Kidney tubule cell (primary cell): ENCODE data around the gene TRPC6.

Experiments
- DNase-seq: peaks from one replicate; pipeline ENCODE4 v3.0.0-alpha.2; 2018; ENCODE audit warnings: low spot score

TRPC6 gene

GRCh38 chr11:101583251-101584128, at the start of gene TRPC6:
Gene TRPC6, minus strand, starts transcription at chr11:101584007. Its CDS starts 504 bp downstream, at chr11:101583503.
- DNase-seq, result peak; percentile 6

- no peak for DNase-seq
Measured at GRCh38 chr11:101620026-101620425, 36.2 kb upstream of the TRPC6 start.

- peak; percentile 92 for DNase-seq
Measured at GRCh38 chr11:101618709-101619108, 34.9 kb upstream of the TRPC6 start.

- DNase-seq, result peak; percentile 88
Measured at GRCh38 chr11:101617735-101618332, 34.0 kb upstream of the TRPC6 start.

GRCh38 chr11:101612481-101612880, 28.7 kb upstream of the TRPC6 start:
- DNase-seq, result no peak

- no peak for DNase-seq
Measured at GRCh38 chr11:101600924-101601323, 17.1 kb upstream of the TRPC6 start.

- DNase-seq, result no peak
Measured at GRCh38 chr11:101586965-101587364, 3.2 kb upstream of the TRPC6 start.

GRCh38 chr11:101584655-101585054, 848 bp upstream of the TRPC6 start:
- DNase-seq, result no peak

GRCh38 chr11:101584129-101584515, 315 bp upstream of the TRPC6 start:
- no peak for DNase-seq

- no peak for DNase-seq
Measured at GRCh38 chr11:101582989-101583250, 887 bp downstream of the TRPC6 start.

GRCh38 chr11:101582236-101582988, 1.4 kb downstream of the TRPC6 start:
- peak; percentile 34 for DNase-seq

- no peak for DNase-seq
Measured at GRCh38 chr11:101577461-101577860, 6.3 kb downstream of the TRPC6 start.

- DNase-seq, result no peak
Measured at GRCh38 chr11:101576456-101576855, 7.4 kb downstream of the TRPC6 start.

- no peak for DNase-seq
Measured at GRCh38 chr11:101574886-101575285, 8.9 kb downstream of the TRPC6 start.

GRCh38 chr11:101567071-101567470, 16.7 kb downstream of the TRPC6 start:
- DNase-seq, result no peak

- no peak for DNase-seq
Measured at GRCh38 chr11:101566626-101567025, 17.2 kb downstream of the TRPC6 start.

- DNase-seq, result no peak
Measured at GRCh38 chr11:101563166-101563565, 20.6 kb downstream of the TRPC6 start.

- DNase-seq, result no peak
Measured at GRCh38 chr11:101555366-101555765, 28.4 kb downstream of the TRPC6 start.

- no peak for DNase-seq
Measured at GRCh38 chr11:101553891-101554292, 29.9 kb downstream of the TRPC6 start.

- DNase-seq, result no peak
Measured at GRCh38 chr11:101552888-101553287, 30.9 kb downstream of the TRPC6 start.

GRCh38 chr11:101528541-101528940, 55.3 kb downstream of the TRPC6 start:
- no peak for DNase-seq

GRCh38 chr11:101523634-101524260, 60.1 kb downstream of the TRPC6 start:
- DNase-seq, result no peak

GRCh38 chr11:101523193-101523592, 60.6 kb downstream of the TRPC6 start:
- DNase-seq, result no peak
